IMR-90 (cell line): Measurements from ENCODE around the gene EPC2. TPM values are rescaled to one million over a fixed set of nuclear protein-coding genes. Genes with fewer than 3 reads are reported as not detected.

Experiments
- ATAC-seq: fragments of 200-7000 bp; cut with Tn5 transposase; 2 replicates; pipeline ENCODE4 v1.9.1; 2020; ENCODE audit warnings: low read depth, mild to moderate bottlenecking, moderate library complexity
- BruUV-seq: library from RNA; stranded (reverse); fragments of 400-500 nt; replicated peaks from 2 replicates; lab custom pipeline; 2021; lab: Mats Ljungman, UMichigan
- CTCF ChIA-PET: fragments of 300-600 bp; formaldehyde crosslinking; extraction: SDS; loops from one replicate; lab custom pipeline; 2021; ENCODE audit warnings: antibody characterized with exemption; lab: Yijun Ruan, JAX
- POLR2A ChIA-PET: fragments of 300-600 bp; sonication (Branson Sonifier 250); formaldehyde crosslinking; loops from one replicate; lab custom pipeline; 2022; ENCODE audit warnings: antibody characterized with exemption; ENCODE audit not compliant: unreplicated experiment; lab: Charles Lee
- DNase-seq: peaks from one replicate; pipeline ENCODE4 v3.0.0; 2013
- H2AFZ ChIP-seq: replicated peaks from 2 replicates; pipeline ENCODE3; 2013; ENCODE audit warnings: low read length, mild to moderate bottlenecking; ENCODE audit not compliant: poor library complexity
- H2AK5ac ChIP-seq: 2 replicates; pipeline ENCODE4 v1.6.1; 2013; ENCODE audit warnings: low read depth, low read length, inconsistent platforms
- H2AK9ac ChIP-seq: replicated peaks from 2 replicates; pipeline ENCODE3; 2013; ENCODE audit warnings: mild to moderate bottlenecking, low read depth, low read length, moderate library complexity; ENCODE audit not compliant: poor library complexity
- H2BK120ac ChIP-seq: 2 replicates; pipeline ENCODE4 v1.6.1; 2013; ENCODE audit warnings: low read depth, low read length, inconsistent platforms
- H2BK15ac ChIP-seq: 3 replicates; pipeline ENCODE4 v1.6.1; 2013; ENCODE audit warnings: low read depth, low read length, inconsistent platforms
- H2BK20ac ChIP-seq: 2 replicates; pipeline ENCODE4 v1.6.1; 2013; ENCODE audit warnings: low read depth, mild to moderate bottlenecking, inconsistent platforms, low read length, moderate library complexity
- H2BK5ac ChIP-seq: 2 replicates; pipeline ENCODE4 v1.6.1; 2013; ENCODE audit warnings: mild to moderate bottlenecking, low read depth, low read length, inconsistent platforms; ENCODE audit not compliant: poor library complexity, severe bottlenecking
- H3K14ac ChIP-seq: replicated peaks from 2 replicates; pipeline ENCODE4 v1.6.1; 2013; ENCODE audit warnings: low read depth, low read length, inconsistent platforms
- H3K18ac ChIP-seq: 2 replicates; pipeline ENCODE4 v1.6.1; 2013; ENCODE audit warnings: low read depth, low read length, control low read depth
- H3K23ac ChIP-seq: 2 replicates; pipeline ENCODE4 v1.6.1; 2013; ENCODE audit warnings: low read depth, low read length, inconsistent platforms
- H3K27ac ChIP-seq: 2 replicates; pipeline ENCODE4 v1.5.1; 2013; ENCODE audit warnings: mild to moderate bottlenecking, control low read depth, low read length; ENCODE audit not compliant: insufficient read depth
- H3K27me3 ChIP-seq: 2 replicates; pipeline ENCODE4 v1.6.1; 2013; ENCODE audit warnings: low read length; ENCODE audit not compliant: control insufficient read depth, insufficient read depth
- H3K36me3 ChIP-seq: 2 replicates; pipeline ENCODE4 v1.6.1; 2013; ENCODE audit warnings: low read length, mixed read lengths; ENCODE audit not compliant: control insufficient read depth, insufficient read depth
- H3K4ac ChIP-seq: 2 replicates; pipeline ENCODE4 v1.6.1; 2013; ENCODE audit warnings: low read depth, low read length, inconsistent platforms
- H3K4me1 ChIP-seq: 2 replicates; pipeline ENCODE4 v1.6.1; 2013; ENCODE audit warnings: low read length, mixed read lengths; ENCODE audit not compliant: control insufficient read depth, insufficient read depth
- H3K4me2 ChIP-seq: 2 replicates; pipeline ENCODE4 v1.6.1; 2013; ENCODE audit warnings: low read depth, mild to moderate bottlenecking, control low read depth, low read length, moderate library complexity
- H3K4me3 ChIP-seq: 2 replicates; pipeline ENCODE4 v1.5.1; 2013; ENCODE audit warnings: low read depth, mild to moderate bottlenecking, control low read depth, low read length, moderate library complexity; ENCODE audit not compliant: insufficient read depth
- H3K56ac ChIP-seq: 2 replicates; pipeline ENCODE4 v1.6.1; 2013; ENCODE audit warnings: low read length, inconsistent platforms; ENCODE audit not compliant: insufficient read depth; ENCODE audit errors: extremely low read depth
- H3K79me1 ChIP-seq, 2 experiments: 2 replicates each; pipeline ENCODE4 v1.6.1; 2013; ENCODE audit warnings: low read length in 2 of 2, inconsistent platforms in 1 of 2, low read depth in 1 of 2
- H3K9ac ChIP-seq: 2 replicates; pipeline ENCODE4 v1.6.1; 2013; ENCODE audit warnings: low read depth, low read length, control low read depth
- H3K9me1 ChIP-seq: 2 replicates; pipeline ENCODE4 v1.6.1; 2013; ENCODE audit warnings: low read length, inconsistent platforms; ENCODE audit not compliant: insufficient read depth
- H3K9me3 ChIP-seq: 2 replicates; pipeline ENCODE4 v1.6.1; 2013; ENCODE audit warnings: low read length; ENCODE audit not compliant: control insufficient read depth, insufficient read depth
- H4K20me1 ChIP-seq: 2 replicates; pipeline ENCODE4 v1.6.1; 2013; ENCODE audit warnings: low read length, inconsistent platforms; ENCODE audit not compliant: insufficient read depth
- H4K5ac ChIP-seq: 2 replicates; pipeline ENCODE4 v1.6.1; 2013; ENCODE audit warnings: mild to moderate bottlenecking, low read depth, low read length, control low read depth
- H4K8ac ChIP-seq, 2 experiments: 2 replicates each; pipeline ENCODE4 v1.6.1; 2013; ENCODE audit warnings: low read depth in 2 of 2, low read length in 2 of 2, control low read depth in 1 of 2, inconsistent platforms in 1 of 2
- H4K91ac ChIP-seq: 2 replicates; pipeline ENCODE4 v1.6.1; 2013; ENCODE audit warnings: low read depth, low read length, inconsistent platforms; ENCODE audit not compliant: insufficient read depth
- CTCF ChIP-seq: conservative IDR thresholded peaks from 2 replicates; pipeline ENCODE4 v1.5.1; 2012; ENCODE audit warnings: mild to moderate bottlenecking, low read depth, low read length, improper control_type of control experiment
- MAZ ChIP-seq: IDR thresholded peaks from 2 replicates; pipeline ENCODE4 v1.6.1; 2012; ENCODE audit warnings: low read depth, mild to moderate bottlenecking, low read length, improper control_type of control experiment, moderate library complexity, borderline replicate concordance
- WGBS, 2 experiments: methylation state at CpG; one replicate each; pipeline versions ENCODE4 v1.1.5 to v1.1.7; 2013; ENCODE audit warnings: missing lambda C conversion rate in 2 of 2; ENCODE audit not compliant: insufficient read length in 1 of 2; ENCODE audit errors: extremely low coverage in 2 of 2; 5-methylcytosine and 5-hydroxymethylcytosine counted together
- dilution Hi-C: fragments of 300-500 bp; cut with HindIII; formaldehyde crosslinking; loops from one replicate; pipeline ENCODE4 v1.14.3; 2018; ENCODE audit warnings: low sequenced_read_pairs; ENCODE audit not compliant: unreplicated experiment
- in situ Hi-C: fragments of 300-500 bp; cut with MboI; formaldehyde crosslinking; loops from 3 replicates; pipeline ENCODE4 v1.14.3; 2019; ENCODE audit warnings: low sequenced_read_pairs, inconsistent platforms, mixed read lengths
- intact Hi-C: fragments of 100-400 bp; cut with micrococcal nuclease; formaldehyde crosslinking; loops from 2 replicates; pipeline ENCODE4 v1.10.0; 2022
- polyA plus RNA-seq, 3 experiments: library from polyadenylated mRNA; depleted of rRNA; stranded (reverse); fragments of >200 nt; gene quantifications; 2 replicates each; pipeline ENCODE4 v1.2.3, GENCODE V29; 2012; ENCODE audit warnings: low replicate concordance in 1 of 3
- total RNA-seq: library from RNA; depleted of rRNA; stranded (reverse); fragments of >200 nt; gene quantifications from 2 replicates; pipeline ENCODE4 v1.2.3, GENCODE V29; 2012

The EPC2 gene
- total and polyA plus RNA-seq, 2 of the 4 experiments (the other 2 are of a cell fraction), result 10.6 to 22.6 TPM

DNA sequence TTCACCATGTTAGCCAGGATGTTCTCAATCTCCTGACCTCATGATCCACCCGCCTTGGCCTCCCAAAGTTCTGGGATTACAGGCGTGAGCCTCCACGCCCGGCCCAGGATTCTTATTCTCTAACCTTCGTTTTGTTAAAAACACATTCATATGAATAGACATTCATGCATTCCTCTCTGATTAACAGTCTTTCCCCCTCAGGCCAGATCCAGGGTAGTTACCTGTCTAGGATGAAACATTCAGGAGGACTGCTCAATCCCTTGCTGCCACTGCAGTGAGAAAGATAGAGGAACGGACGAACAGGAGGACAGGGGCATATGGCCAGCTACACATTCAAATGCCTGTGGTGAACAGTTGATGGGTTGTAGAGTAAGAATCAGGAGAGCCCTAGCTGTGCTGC lies 39.6 kb upstream of the EPC2 start:
- Histone ChIP-seq H3K27me3 (peaks cover 2% of the 10 kb centered on the region; the same call in 1 of the 2 replicates), H2AK5ac (no peak overlapping the region), H2BK15ac (no peak overlapping the region), H3K9ac (no peak overlapping the region), H2BK20ac (no peak overlapping the region), H3K4me2 (no peak overlapping the region), H3K27ac (no peak overlapping the region), H4K8ac (no peak overlapping the region), H4K91ac (no peak overlapping the region), H3K4me3 (no peak overlapping the region), H2AFZ (no peak overlapping the region), H2BK5ac (no peak overlapping the region), H2AK9ac (no peak overlapping the region), H4K5ac (no peak overlapping the region), H3K56ac (no peak overlapping the region), H3K4ac (no peak overlapping the region), H3K23ac (no peak overlapping the region), H3K9me3 (peaks cover 4% of the 10 kb centered on the region), H4K20me1 (no peaks in the 10 kb centered on the region), H3K18ac (no peak overlapping the region), H3K9me1 (no peaks in the 10 kb centered on the region), H3K36me3 (no peaks in the 10 kb centered on the region), H2BK120ac (no peak overlapping the region), H3K4me1 (no peaks in the 10 kb centered on the region), H3K79me1 (no peaks in the 10 kb centered on the region), H3K14ac (no peak overlapping the region)
- TF ChIP-seq MAZ, result no peak
- no peak for TF ChIP-seq CTCF
- POLR2A ChIA-PET, result no interaction called here
- in situ Hi-C loops (no loop called here), intact Hi-C loops (no loop called here), dilution Hi-C loops (no loop called here)
- ATAC-seq (no peak), DNase-seq (no peak)
- no TSS peak for BruUV-seq
- 80% methylated on average over 1 of the region's 7 CpGs; no CpG with 5 or more reads in 1 of the 2 experiments for WGBS, 2 experiments
- CTCF ChIA-PET, result interaction anchor here (0.6 kb wide), 1 partner anchor 17 kb away, joined by 3 read pairs; no protein-coding TSS in a partner anchor
